CD4-positive, alpha-beta T cell (primary cell): ENCODE measurements around the gene PTPMT1. TPM values are rescaled to one million over a fixed set of nuclear protein-coding genes. Genes with fewer than 3 reads are reported as not detected.

Experiments
- ATAC-seq: fragments of 200-7000 bp; cut with Tn5 transposase; one replicate; pipeline ENCODE4 v1.10.0; 2022; ENCODE audit warnings: mild to moderate bottlenecking; ENCODE audit not compliant: poor library complexity
- CTCF ChIA-PET: fragments of 350-600 bp; sonication (Branson Sonifier 250); formaldehyde crosslinking; loops from one replicate; lab custom pipeline; 2021; ENCODE audit warnings: antibody characterized with exemption, inconsistent platforms; lab: Charles Lee
- POLR2A ChIA-PET: fragments of 350-600 bp; sonication (Branson Sonifier 250); formaldehyde crosslinking; loops from one replicate; lab custom pipeline; 2021; ENCODE audit warnings: antibody characterized with exemption, inconsistent platforms; lab: Charles Lee
- DNase-seq, 14 experiments: peaks; one replicate each; pipeline ENCODE4 v3.0.0-alpha.2; 2013 to 2020; ENCODE audit warnings: mixed read lengths in 2 of 14
- H3K27ac ChIP-seq, 2 donors: one replicate each; pipeline versions ENCODE4 v1.5.1 to v1.7.0; 2013; ENCODE audit warnings: low read length in 2 of 2, low read depth in 1 of 2, mild to moderate bottlenecking in 1 of 2
- H3K27me3 ChIP-seq, 2 experiments: 1 replicate in 1 of 2; 2 replicates in 1 of 2; pipeline versions ENCODE4 v1.6.1 to v1.7.0; 2013; ENCODE audit warnings: low read length in 2 of 2, control low read depth in 1 of 2, mild to moderate bottlenecking in 1 of 2, moderate library complexity in 1 of 2; ENCODE audit not compliant: insufficient read depth in 2 of 2, control insufficient read depth in 1 of 2
- H3K36me3 ChIP-seq: one replicate; pipeline ENCODE4 v1.6.1; 2013; ENCODE audit warnings: low read length, control low read depth; ENCODE audit not compliant: insufficient read depth
- H3K4me1 ChIP-seq: one replicate; pipeline ENCODE4 v1.6.1; 2013; ENCODE audit warnings: low read length, control low read depth; ENCODE audit not compliant: insufficient read depth
- H3K4me3 ChIP-seq: one replicate; pipeline ENCODE4 v1.5.1; 2013; ENCODE audit warnings: mild to moderate bottlenecking, low read length, moderate library complexity
- H3K9me3 ChIP-seq, 2 experiments: 1 replicate in 1 of 2; 2 replicates in 1 of 2; pipeline versions ENCODE4 v1.6.1 to v1.7.0; 2013; ENCODE audit warnings: low read length in 2 of 2, mild to moderate bottlenecking in 2 of 2, control low read depth in 1 of 2, moderate library complexity in 1 of 2; ENCODE audit not compliant: control insufficient read depth in 1 of 2, insufficient read depth in 1 of 2
- H3K27ac Mint-ChIP-seq: one replicate; pipeline ENCODE4 v1.8.0; 2020; ENCODE audit warnings: mixed read lengths
- H3K27me3 Mint-ChIP-seq: one replicate; pipeline ENCODE4 v1.8.0; 2021; ENCODE audit warnings: mixed read lengths
- H3K36me3 Mint-ChIP-seq: one replicate; pipeline ENCODE4 v1.8.0; 2021; ENCODE audit warnings: low read depth, mixed read lengths
- H3K4me1 Mint-ChIP-seq: one replicate; pipeline ENCODE4 v1.8.0; 2021; ENCODE audit warnings: low read depth, mixed read lengths
- H3K4me3 Mint-ChIP-seq: one replicate; pipeline ENCODE4 v1.8.0; 2020; ENCODE audit warnings: mild to moderate bottlenecking, mixed read lengths
- H3K9me3 Mint-ChIP-seq: one replicate; pipeline ENCODE4 v1.8.0; 2020; ENCODE audit warnings: mixed read lengths
- CTCF ChIP-seq: fragments of 200-600 bp; IDR thresholded peaks from one replicate; pipeline ENCODE4 v1.8.0; 2022; ENCODE audit warnings: antibody characterized with exemption, mild to moderate bottlenecking
- intact Hi-C, 2 experiments: fragments of 100-400 bp; cut with DNase I in 1 of 2; cut with micrococcal nuclease in 1 of 2; formaldehyde crosslinking; loops; one replicate each; pipeline versions ENCODE4 v1.15.1 to v1.9.0; 2023 to 2025; cut with DNase I, micrococcal nuclease
- total RNA-seq, 174 experiments: library from RNA in 2 of 174; stranded (reverse) in 2 of 174; gene quantifications; one replicate each; pipeline ENCODE4 v1.2.3 and lab custom pipeline; 2021 to 2026

PTPMT1 gene
- total RNA-seq, 2 experiments from 2014 or later, result 18.9 to 26.7 TPM

- Mint-ChIP-seq H3K4me3 (no peak overlapping the region), H3K36me3 (peaks cover 29% of the 10 kb centered on the region), H3K9me3 (no peaks in the 10 kb centered on the region), H3K27me3 (no peaks in the 10 kb centered on the region), H3K27ac (no peak overlapping the region), H3K4me1 (no peaks in the 10 kb centered on the region)
- no peak overlapping the region for H3K27ac ChIP-seq
- no peaks in the 10 kb centered on the region for H3K4me1 ChIP-seq
- ATAC-seq, result no peak
- CTCF ChIA-PET, result no interaction called here
- intact Hi-C loops, result loop anchor here in 1 of 2 experiments (10.0 kb wide), 1 partner anchor 342 kb away; the partner anchor contains the start of gene ACP2
- no peak for TF ChIP-seq CTCF
- DNase-seq, result no peak
- POLR2A ChIA-PET, result no interaction called here
- H3K9me3 ChIP-seq, result no peaks in the 10 kb centered on the region
- peaks cover 1 to 4% of the 10 kb centered on the region in 2 experiments for H3K27me3 ChIP-seq
- peaks cover 28% of the 10 kb centered on the region for H3K36me3 ChIP-seq
- no peak overlapping the region for H3K4me3 ChIP-seq
Measured at GRCh38 chr11:47587039-47587716, 21.8 kb downstream of the PTPMT1 start.

- Histone ChIP-seq H3K4me3 (no peak overlapping the region), H3K36me3 (peaks cover 23% of the 10 kb centered on the region), H3K27me3 (peaks cover 4 to 9% of the 10 kb centered on the region in 2 experiments), H3K27ac (no peak overlapping the region), H3K9me3 (no peaks in the 10 kb centered on the region), H3K4me1 (no peaks in the 10 kb centered on the region)
- no peaks in the 10 kb centered on the region for H3K9me3 Mint-ChIP-seq
- CTCF ChIA-PET, result no interaction called here
- ATAC-seq, result no peak
- peak in 3 of 14 experiments; percentile 7 to 49 (median 40) for DNase-seq
- H3K4me1 Mint-ChIP-seq, result no peaks in the 10 kb centered on the region
- intact Hi-C loops, result loop anchor here in 1 of 2 experiments (10.0 kb wide), 1 partner anchor 343 kb away; the partner anchor contains the start of gene ACP2
- no peak overlapping the region for H3K27ac Mint-ChIP-seq
- no peak overlapping the region for H3K4me3 Mint-ChIP-seq
- TF ChIP-seq CTCF, result no peak
- H3K36me3 Mint-ChIP-seq, result peaks cover 23% of the 10 kb centered on the region
- POLR2A ChIA-PET, result no interaction called here
- H3K27me3 Mint-ChIP-seq, result peaks cover 6% of the 10 kb centered on the region
Measured at GRCh38 chr11:47587723-47588326, 22.4 kb downstream of the PTPMT1 start.

DNA sequence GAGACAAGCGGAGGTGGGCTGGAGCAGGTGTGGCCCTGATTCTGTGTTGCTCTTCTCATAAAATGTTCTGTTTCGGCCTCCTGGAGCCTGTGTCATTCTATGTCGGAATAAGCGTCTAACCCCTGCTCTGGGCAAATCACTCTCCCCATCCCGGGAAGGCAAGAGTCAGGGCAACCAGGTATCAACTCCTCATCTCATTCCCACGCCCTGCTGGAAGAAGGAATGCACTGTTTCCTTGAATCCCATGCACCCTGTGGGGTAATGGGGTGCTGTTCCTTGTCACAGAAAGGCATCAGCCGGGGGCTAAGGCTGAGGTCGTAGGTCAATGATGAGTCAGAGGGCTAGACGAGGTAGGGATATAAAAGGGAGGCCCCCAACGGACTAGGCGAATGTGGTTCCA, 23.7 kb downstream of the PTPMT1 start:
- ChIA-PET CTCF (no interaction called here), POLR2A (no interaction called here)
- Histone ChIP-seq H3K9me3 (peaks cover 0 to 4% of the 10 kb centered on the region in 2 experiments), H3K4me3 (no peak overlapping the region), H3K27me3 (peaks cover 16 to 21% of the 10 kb centered on the region in 2 experiments), H3K27ac (no peak overlapping the region), H3K4me1 (peaks cover 8% of the 10 kb centered on the region), H3K36me3 (peaks cover 11% of the 10 kb centered on the region)
- Mint-ChIP-seq H3K4me1 (no peaks in the 10 kb centered on the region), H3K27ac (no peak overlapping the region), H3K4me3 (no peak overlapping the region), H3K27me3 (peaks cover 18% of the 10 kb centered on the region), H3K9me3 (no peaks in the 10 kb centered on the region), H3K36me3 (peaks cover 10% of the 10 kb centered on the region)
- ATAC-seq (no peak), DNase-seq (no peak)
- intact Hi-C loops, result loop anchor here in 1 of 2 experiments (10.0 kb wide), 1 partner anchor 344 kb away; the partner anchor contains the start of gene ACP2
- no peak for TF ChIP-seq CTCF
